Renal pelvis (tissue), 4 donors: ENCODE data around the gene IFIT1B. TPM values are rescaled to one million over a fixed set of nuclear protein-coding genes. Genes with fewer than 3 reads are reported as not detected.
"Not testable (repeated sequence)": the region's sequence is repeated elsewhere in the genome, so short reads cannot be mapped to it uniquely, and the experiment has no call there.

ENCODE experiments used
- DNase-seq: peaks from one replicate; pipeline ENCODE4 v3.0.0-alpha.2; 2013
- polyA plus RNA-seq, 3 donors: library from polyadenylated mRNA; unstranded; fragments of 120-200 nt; gene quantifications; one replicate each; pipeline ENCODE4 v1.2.1, GENCODE V29; 2013; ENCODE audit not compliant: insufficient read length in 3 of 3

IFIT1B gene
- polyA plus RNA-seq, 3 donors = 0.04 to 0.09 TPM; not detected in 1

GRCh38 chr10:89348481-89348880 lies 29.4 kb upstream of the IFIT1B start:
- no peak for DNase-seq

GRCh38 chr10:89348975-89349374 lies 28.9 kb upstream of the IFIT1B start:
- no peak for DNase-seq

- not testable (repeated sequence) for DNase-seq
Measured at GRCh38 chr10:89350631-89351315, 27.1 kb upstream of the IFIT1B start.

- no peak for DNase-seq
Measured at GRCh38 chr10:89351412-89351779, 26.5 kb upstream of the IFIT1B start.

GRCh38 chr10:89351780-89352597 lies 25.9 kb upstream of the IFIT1B start:
- peak; percentile 77 for DNase-seq

GRCh38 chr10:89352802-89353201 lies 25.1 kb upstream of the IFIT1B start:
- no peak for DNase-seq

GRCh38 chr10:89355394-89355931 lies 22.4 kb upstream of the IFIT1B start:
- DNase-seq = no peak

GRCh38 chr10:89357096-89357495 lies 20.8 kb upstream of the IFIT1B start:
- no peak for DNase-seq

GRCh38 chr10:89357975-89358374 lies 19.9 kb upstream of the IFIT1B start:
- no peak for DNase-seq

GRCh38 chr10:89360157-89360556 lies 17.7 kb upstream of the IFIT1B start:
- no peak for DNase-seq

- no peak for DNase-seq
Measured at GRCh38 chr10:89362929-89363328, 14.9 kb upstream of the IFIT1B start.

- no peak for DNase-seq
Measured at GRCh38 chr10:89363729-89364442, 14.0 kb upstream of the IFIT1B start.

- DNase-seq = no peak
Measured at GRCh38 chr10:89364531-89364930, 13.3 kb upstream of the IFIT1B start.

- no peak for DNase-seq
Measured at GRCh38 chr10:89367529-89367928, 10.3 kb upstream of the IFIT1B start.

- no peak for DNase-seq
Measured at GRCh38 chr10:89368129-89368528, 9.7 kb upstream of the IFIT1B start.

GRCh38 chr10:89369156-89370105 lies 8.4 kb upstream of the IFIT1B start:
- no peak for DNase-seq

- DNase-seq = no peak
Measured at GRCh38 chr10:89371079-89371478, 6.8 kb upstream of the IFIT1B start.

GRCh38 chr10:89371987-89372386 lies 5.9 kb upstream of the IFIT1B start:
- no peak for DNase-seq

GRCh38 chr10:89373916-89374711 lies 3.7 kb upstream of the IFIT1B start:
- DNase-seq = peak; percentile 44

- no peak for DNase-seq
Measured at GRCh38 chr10:89374713-89375141, 3.1 kb upstream of the IFIT1B start.
